SHP77 (cell line): ENCODE results near the gene GBP2.
"Not testable (repeated sequence)": the region's sequence is repeated elsewhere in the genome, so short reads cannot be mapped to it uniquely, and the experiment has no call there.

Experiments used
- DNase-seq, 2 experiments: peaks; one replicate each; lab custom pipeline; 2025; lab: John Stamatoyannopoulos, UW

GBP2 gene, protein sequence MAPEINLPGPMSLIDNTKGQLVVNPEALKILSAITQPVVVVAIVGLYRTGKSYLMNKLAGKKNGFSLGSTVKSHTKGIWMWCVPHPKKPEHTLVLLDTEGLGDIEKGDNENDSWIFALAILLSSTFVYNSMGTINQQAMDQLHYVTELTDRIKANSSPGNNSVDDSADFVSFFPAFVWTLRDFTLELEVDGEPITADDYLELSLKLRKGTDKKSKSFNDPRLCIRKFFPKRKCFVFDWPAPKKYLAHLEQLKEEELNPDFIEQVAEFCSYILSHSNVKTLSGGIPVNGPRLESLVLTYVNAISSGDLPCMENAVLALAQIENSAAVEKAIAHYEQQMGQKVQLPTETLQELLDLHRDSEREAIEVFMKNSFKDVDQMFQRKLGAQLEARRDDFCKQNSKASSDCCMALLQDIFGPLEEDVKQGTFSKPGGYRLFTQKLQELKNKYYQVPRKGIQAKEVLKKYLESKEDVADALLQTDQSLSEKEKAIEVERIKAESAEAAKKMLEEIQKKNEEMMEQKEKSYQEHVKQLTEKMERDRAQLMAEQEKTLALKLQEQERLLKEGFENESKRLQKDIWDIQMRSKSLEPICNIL

DNA sequence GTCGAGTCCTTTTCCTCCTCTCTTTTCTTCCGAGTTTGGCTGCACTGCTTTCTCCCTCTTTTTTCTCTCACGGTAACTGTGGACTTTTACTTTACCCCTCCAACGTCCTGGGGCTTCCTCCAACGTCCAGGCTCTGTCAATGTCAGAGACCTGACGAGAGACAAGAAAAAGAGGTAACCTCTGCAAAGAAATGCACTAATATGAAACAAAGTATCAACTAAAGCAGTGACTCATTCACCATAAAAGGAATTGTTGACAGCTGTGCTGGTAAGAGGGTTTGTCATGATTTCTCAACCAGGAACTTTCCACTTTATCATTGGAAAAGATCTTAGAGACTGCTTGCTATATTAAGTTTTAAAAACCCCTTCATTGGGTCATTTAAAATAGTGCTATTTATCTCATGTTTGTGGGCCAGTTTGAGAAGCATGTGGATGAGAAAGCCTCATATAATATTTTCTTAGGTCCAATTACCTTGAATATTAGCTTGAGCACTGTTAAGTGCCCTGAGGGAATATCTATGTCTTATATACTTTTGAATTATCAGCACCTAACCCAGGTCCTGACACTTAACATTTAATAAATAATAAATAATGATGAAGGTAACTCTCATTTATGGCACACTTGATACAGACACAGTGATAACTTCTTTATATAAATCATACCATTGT is at the start of gene GBP2:
TSS of gene GBP2 (minus strand) at position 202 of the 668 bp plus-strand sequence. CDS start 4,148 bp downstream, outside the sequence.
- DNase-seq: no peak

DNA sequence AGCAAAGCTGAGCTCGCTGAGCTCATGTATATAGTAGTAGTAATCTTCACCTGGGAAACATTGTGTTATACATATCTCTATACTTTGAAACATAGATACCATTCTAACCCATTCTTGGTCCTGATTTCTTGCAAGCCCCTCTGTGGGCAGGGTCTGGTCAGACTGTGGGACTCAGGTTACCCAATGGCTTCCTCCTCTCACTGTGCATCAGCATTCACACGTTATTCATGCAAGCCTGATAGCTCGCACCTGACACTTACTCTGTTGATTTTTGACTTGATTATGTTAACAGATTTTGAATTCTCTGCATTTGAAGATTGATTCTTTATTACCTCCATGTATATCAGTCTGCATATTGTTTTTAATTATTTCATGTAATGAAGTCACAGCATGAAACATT is 48.6 kb upstream of the GBP2 start:
- DNase-seq: no peak

DNA sequence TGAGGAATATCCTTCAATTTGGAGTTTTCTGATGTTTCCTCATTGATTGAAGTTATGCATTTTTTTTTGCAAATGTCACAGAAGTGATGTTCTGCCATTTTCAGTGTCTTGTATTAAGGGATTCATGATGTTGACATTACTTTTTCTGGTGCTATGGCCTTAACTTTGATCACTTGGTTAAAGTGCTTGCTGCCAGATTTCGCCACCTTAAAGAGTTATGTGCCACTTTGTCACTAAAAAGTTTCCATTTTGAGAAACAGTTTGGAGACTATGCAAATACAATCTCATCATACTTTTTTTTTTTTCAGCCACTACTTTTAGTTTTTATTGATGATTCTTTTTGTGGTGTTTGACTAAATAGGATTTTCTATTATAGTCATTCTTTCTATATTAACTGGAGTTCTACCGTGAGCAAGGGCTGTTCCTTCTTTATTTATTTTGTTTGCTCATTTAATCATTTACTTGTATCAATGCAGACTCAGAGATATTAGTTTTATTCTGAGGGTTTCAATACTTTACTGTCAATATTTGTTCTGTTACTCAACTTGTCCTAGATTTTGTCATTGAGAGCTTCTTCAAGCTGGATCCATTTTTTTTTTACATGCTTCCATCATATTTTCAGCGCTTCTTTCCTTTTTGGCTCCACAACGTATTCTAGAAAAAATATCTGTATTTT is 46.7 kb upstream of the GBP2 start:
- DNase-seq: no peak

DNA sequence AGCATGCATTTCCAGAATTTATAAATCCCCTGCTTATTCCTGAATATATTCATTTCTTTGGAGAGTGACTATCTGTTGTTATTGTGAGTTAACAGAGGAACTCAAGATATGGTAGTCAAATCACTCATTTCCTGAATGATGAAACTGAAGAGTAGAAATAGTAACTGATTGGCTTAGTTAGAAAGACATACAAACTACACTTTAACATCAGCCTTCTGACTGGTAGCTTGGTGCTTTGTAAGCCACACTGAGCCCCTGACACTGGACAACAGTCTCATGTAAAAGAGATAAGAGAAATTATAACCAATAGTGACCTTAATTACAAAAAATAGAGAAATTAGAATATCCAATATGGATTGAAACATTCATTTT is 45.1 kb upstream of the GBP2 start:
- no peak for DNase-seq

DNA sequence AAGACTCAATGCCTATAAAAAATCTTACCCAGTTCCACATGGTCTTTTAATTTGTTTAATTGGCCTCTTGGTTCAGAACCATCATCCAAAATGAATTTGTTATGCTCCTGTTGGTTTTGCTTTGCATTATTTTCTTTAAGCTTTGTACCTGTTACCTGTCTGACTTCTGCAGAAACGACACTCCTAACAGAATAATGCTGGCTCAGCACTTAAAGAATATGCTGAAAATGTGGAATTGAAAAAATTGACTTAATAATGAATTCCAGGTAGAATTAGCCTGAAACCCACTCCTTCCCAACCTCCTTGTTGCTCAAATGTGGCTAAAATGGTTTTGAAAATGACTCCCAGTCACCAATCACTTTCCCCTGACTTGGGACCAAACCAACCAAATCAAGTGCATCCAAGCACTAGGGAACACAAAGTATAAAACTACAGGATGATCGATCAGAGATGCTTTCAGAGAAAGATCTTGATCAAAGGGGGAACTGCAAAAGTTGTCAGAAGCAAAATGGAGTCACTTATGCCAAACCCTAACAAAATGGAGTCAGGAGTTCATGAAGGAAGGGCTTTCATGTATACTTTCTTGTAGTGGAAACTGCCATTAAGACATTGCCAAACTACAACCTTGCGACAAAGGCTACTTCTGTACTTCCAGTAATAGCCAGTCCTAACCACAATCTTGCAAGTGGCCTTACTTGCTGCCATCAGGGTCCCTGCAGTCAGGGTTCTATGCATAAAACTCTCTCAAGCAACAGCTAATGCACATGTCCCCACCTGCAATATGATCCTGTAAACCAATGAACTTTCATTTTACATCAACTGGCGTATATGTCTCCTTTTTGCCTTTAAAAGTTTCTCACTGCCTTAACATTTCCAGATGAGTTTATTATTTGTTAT is 44.5 kb upstream of the GBP2 start:
- no peak for DNase-seq

DNA sequence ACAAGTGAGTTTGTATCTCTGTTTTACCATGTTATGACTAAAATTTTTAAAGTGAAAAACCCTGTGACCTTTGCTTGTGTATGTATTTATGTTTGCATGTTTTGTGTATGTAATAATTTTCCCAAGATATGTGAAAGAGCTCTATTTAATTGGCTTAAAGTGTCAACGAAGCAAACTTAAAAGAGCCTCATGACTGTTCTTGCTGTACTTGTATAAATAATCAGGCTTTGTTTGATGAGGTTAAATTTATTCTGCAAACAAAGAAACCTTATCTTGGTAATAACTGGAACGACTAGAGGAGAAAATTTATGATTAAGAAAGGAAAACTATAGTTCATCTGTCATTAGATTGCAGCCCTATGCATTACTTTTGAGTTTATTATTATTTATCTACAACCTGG is 43.3 kb upstream of the GBP2 start:
- DNase-seq: no peak

DNA sequence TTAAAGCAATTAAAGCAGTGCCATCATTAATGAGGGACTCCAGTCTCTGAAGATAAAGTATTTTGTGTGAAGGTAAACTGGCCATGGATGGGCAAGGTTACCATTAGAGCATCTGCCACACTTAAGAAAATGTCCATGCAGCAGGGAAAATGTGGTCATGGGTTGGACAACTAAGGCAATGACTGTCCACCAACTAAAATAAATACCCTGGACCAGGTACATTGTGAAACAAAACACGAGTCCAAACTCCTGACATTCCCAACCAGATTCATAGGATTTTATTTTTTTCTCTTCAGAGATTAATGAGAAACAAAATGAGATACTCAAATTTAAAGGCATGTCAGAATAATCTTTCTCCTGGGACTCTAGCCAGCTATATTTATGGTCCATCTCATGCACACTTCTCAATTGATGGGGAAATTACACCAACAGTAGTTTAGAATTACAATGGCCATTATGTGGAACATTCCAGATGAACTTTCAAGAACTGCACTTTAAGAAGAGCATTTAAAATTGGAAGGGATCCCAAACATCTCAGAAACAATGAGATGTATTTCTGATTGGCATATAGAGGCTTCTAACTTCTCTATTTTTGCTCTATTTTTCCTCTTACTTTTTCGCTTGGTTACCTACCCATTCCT is 41.8 kb upstream of the GBP2 start:
- DNase-seq: no peak

DNA sequence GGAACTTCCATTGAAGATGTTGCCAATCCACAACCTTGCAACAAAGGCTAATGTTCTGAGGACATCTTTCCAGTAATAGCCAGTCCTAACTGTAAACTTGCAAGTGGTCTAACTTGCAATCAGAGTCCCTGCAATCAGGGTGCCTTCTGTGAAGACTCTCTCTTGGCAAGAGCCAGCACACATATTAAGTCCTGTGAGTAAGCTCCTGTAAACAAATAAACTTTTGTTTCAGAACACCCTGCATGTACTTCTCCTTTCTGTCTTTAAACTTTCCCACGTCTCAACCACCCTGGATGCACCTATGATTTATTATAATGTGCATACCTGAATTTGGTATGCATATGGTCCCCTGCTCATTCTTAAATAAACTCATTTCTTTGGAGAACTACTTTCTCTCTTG is 40.8 kb upstream of the GBP2 start:
- no peak for DNase-seq

DNA sequence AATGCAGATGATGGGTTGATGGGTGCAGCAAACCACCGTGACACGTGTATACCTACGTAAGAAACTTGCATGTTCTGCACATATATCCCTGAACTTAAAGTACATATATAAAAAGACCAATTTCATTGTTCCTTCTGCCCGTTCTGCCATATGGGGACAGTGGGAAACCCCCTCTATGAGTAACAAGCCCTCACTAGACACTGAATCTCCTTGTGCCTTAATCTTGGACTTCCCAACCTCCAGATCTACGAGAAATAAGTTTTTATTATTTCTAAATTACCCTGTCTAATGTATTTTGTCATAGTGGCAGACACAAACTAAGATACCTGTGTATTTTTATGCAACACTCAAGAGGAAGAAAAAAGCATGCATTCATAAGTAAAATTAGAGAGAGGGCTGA is 39.9 kb upstream of the GBP2 start:
- DNase-seq: no peak

DNA sequence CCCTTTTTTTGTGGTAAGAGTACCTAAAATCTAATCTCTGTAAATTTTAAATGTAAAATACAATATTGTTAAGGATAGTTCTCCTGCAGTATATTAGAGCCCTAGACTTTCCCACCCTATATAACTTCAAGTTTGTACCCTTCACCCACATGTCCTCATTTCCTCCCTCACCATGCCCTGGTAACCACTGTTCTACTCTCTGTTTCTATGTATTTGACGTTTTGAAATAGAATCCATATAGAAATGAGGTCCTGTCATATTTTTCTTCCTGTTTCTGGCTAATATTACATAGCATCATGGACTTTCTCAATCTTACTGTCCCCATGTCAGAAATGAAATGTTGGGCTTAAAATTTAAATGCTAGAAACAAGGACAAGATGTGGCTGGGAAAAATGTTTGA is 25.1 kb upstream of the GBP2 start:
- DNase-seq: no peak

DNA sequence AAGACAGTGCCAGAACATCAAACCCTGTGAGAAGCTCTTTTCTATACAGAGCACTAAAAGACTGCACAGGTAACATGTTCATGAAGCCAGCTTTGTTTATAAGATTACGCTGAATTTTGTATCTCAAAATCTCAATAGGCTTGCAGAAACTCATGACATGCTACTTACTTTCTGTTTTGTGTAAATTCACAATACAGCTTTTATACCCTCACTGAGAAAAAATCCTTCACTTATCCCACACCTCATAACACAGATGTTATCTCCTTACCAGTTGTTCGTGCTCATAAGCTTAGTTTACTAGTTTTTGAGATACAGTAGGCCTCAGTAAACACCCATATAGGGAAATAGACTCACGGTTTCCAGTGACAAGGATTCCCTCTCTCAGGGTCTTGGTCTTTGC is 24.1 kb upstream of the GBP2 start:
- DNase-seq: no peak

DNA sequence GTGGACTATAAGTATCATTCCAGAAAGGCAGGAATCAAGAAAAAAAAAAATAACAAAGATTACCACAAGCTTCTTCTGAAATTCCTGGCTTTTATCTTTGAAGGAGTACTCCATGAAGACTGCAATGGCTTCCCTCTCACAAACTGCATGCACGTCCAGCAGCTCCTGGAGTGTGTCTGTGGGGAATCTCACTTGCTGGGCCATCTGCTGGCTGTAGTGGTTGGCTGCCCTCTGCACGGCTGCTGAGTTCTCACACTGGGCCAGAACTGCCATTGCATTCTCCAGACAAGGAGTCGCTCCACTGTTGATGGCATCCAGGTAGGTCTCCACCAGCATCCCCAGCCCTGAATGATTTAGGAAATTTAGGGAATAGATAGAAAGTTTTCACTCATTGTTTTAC is 23.3 kb upstream of the GBP2 start:
- no peak for DNase-seq

DNA sequence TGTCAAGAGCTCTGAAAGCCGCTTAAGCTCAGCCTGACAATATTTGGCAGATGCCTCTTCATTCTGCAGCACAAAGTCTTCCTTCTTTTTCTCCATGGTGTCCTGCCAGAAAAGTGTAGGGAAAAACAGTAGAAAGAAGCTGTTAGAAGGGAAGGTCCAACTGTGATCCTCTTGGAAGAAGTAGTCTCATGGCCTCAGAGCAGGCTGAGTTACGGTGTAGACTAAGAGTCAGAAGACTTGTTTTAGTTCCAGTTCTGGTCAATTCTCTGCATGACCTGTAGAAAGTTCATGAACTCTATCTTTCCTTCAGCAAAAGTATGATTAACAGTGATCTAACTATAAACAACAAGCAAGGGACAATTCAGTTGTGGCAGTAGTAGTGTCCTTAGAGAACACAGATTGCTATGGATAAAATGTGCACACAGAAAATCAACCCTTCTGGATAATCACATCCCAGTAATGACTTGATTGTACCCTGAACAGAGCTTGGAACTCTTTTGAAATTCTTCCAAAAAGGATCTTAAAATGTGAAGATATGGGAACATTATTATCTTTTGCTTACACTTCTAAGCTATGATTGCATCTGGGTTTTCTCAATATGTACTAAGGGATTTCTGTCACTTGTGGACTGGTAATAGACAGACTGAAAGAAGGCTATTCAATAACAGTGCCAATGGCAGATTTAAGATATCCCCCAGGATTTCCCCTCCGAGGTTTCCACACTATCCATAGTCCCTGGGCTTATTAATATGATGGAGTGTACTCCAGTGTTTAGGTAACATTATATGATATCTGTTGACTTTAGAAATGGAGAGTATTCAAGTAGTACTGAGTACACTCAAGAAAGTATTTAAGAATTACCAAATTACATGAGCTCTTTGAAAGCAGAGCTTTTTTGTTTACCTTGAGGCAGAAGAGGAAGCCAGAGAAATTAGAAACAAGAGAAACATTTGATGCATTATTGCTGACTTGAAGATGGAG is 22.1 kb upstream of the GBP2 start:
- DNase-seq: no peak

DNA sequence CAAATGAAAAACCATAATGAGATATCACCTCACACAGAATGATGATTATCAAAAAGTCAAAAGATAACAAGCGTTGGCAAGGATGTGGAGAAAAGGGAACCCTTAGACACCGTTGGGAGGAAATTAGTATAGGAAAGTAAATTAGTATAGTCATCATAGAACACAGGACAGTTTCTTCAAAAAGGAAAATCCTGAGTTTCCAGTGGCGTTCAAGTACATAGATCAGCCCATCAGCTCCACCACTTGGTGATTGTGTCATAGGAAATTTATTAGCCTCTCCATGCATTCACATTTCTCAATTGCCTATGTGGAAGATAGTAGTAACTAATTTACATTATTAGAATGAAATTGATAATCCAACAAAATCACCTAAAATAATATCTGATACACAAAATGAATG is 20.8 kb upstream of the GBP2 start:
- DNase-seq: no peak

DNA sequence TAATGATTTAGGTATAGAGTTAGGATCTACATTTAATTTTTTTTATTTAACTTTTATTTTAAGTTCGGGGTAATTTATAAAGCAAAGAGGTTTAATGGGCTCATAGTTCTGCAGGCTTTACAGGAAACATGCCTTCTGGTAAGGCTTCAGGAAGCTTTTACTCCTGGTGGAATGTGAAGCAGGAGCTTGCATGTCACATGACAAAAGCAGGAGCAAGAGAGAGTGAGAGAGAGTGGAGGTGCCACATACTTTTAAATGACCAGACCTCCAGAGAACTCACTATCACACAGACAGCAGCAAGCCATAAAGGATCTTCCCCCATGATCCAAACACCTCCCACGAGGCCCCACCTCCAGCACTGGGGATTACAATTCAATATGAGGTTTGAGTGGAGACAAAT is 17.6 kb upstream of the GBP2 start:
- DNase-seq: no peak

DNA sequence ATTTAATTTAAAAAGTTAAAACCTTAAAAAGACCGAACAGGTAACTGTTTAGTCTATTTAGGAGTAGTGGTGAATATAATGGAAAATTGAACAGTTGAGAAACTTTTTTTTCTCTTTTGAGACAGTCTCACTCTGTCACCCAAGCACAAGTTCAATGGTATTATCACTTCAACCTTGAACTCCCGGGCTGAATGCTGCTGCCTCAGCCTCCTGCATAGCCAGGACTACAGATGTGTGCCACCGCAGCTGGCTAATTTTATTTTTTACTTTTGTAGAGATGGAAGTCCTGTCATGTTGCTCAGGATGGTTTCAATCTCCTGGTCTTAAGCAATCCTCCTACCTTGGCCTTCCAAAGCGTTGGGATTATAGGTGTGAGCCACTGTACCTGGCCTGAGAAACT is 16.2 kb upstream of the GBP2 start:
- DNase-seq: no peak

DNA sequence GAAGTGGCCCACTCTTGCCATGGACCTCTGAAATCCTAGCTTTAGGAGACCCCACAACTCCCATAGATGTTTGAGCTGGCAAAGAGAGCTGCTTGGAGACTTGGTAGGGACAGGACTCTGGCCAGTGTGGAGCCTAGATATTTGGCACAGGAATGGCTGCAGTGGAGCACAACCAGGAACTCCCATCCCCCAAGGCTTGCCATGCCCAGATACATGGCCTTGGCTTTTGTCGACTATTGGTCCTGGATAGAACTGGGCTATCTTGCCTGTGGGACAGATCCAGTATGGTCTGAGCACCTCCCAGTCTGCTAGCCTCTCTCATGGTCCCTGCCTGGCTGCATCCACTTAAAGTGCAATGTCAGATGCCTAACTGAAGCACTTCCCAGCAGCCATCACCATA is 7.8 kb upstream of the GBP2 start:
- DNase-seq: no peak

DNA sequence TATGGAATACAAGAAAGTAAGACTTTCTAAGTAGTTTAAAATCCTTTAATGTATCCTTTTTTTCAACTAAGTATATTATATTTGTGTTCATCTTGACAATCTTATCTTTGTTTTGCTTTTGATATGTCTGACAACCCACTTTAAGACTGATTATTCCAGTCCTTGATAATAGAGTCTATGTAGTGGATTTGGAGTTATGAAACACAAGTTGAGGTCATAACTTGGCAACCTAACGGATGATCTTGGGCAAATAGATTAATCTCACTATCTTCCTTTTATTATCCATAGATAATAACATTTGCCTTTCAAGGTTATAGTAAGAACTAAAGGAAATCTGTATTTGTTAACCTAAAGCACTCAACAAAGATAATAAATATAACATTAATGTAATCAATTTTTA is 4.8 kb upstream of the GBP2 start:
- no peak for DNase-seq

DNA sequence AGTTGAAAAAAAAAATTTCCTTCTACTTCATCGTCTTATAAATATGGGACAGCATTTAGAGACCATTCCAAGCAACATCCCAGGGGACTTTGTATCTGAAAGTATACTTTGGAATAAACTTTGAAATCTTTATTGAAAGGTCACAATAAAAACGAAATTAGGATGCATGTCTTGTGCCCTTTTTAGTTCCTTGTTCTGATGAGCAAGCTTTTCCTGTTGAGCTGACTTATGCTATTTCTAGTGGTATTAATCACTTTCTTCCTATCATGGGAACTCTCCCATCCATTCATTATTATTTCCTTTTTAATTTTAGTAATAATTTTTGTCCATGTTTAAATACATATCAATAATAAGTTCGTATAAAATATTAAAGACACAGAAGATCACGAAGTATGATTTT is 4.0 kb upstream of the GBP2 start:
- no peak for DNase-seq

DNA sequence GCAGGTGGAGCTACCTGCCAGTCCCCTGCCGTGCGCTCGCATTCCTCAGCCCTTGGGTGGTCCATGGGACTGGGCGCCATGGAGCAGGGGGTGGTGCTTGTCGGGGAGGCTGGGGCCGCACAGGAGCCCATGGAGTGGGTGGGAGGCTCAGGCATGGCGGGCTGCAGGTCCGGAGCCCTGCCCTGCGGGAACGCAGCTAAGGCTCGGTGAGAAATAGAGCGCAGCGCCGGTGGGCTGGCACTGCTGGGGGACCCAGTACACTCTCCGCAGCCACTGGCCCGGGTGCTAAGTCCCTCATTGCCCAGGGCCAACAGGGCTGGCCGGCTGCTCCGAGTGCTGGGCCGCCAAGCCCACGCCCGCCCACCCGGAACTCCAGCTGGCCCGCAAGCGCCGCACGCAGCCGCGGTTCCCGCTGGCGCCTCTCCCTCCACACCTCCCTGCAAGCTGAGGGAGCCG is 2.1 kb upstream of the GBP2 start:
- DNase-seq: not testable (repeated sequence)
